IMR-90 (cell line): Measurements from ENCODE around the gene PQBP1. TPM values are rescaled to one million over a fixed set of nuclear protein-coding genes. Genes with fewer than 3 reads are reported as not detected.

ENCODE experiments used
- ATAC-seq: fragments of 200-7000 bp; cut with Tn5 transposase; 2 replicates; pipeline ENCODE4 v1.9.1; 2020; ENCODE audit warnings: low read depth, mild to moderate bottlenecking, moderate library complexity
- BruUV-seq: library from RNA; stranded (reverse); fragments of 400-500 nt; replicated peaks from 2 replicates; lab custom pipeline; 2021; lab: Mats Ljungman, UMichigan
- CTCF ChIA-PET: fragments of 300-600 bp; formaldehyde crosslinking; extraction: SDS; loops from one replicate; lab custom pipeline; 2021; ENCODE audit warnings: antibody characterized with exemption; lab: Yijun Ruan, JAX
- POLR2A ChIA-PET: fragments of 300-600 bp; sonication (Branson Sonifier 250); formaldehyde crosslinking; loops from one replicate; lab custom pipeline; 2022; ENCODE audit warnings: antibody characterized with exemption; ENCODE audit not compliant: unreplicated experiment; lab: Charles Lee
- DNase-seq: peaks from one replicate; pipeline ENCODE4 v3.0.0; 2013
- H2AFZ ChIP-seq: replicated peaks from 2 replicates; pipeline ENCODE3; 2013; ENCODE audit warnings: low read length, mild to moderate bottlenecking; ENCODE audit not compliant: poor library complexity
- H2AK5ac ChIP-seq: 2 replicates; pipeline ENCODE4 v1.6.1; 2013; ENCODE audit warnings: low read depth, low read length, inconsistent platforms
- H2AK9ac ChIP-seq: replicated peaks from 2 replicates; pipeline ENCODE3; 2013; ENCODE audit warnings: mild to moderate bottlenecking, low read depth, low read length, moderate library complexity; ENCODE audit not compliant: poor library complexity
- H2BK120ac ChIP-seq: 2 replicates; pipeline ENCODE4 v1.6.1; 2013; ENCODE audit warnings: low read depth, low read length, inconsistent platforms
- H2BK15ac ChIP-seq: 3 replicates; pipeline ENCODE4 v1.6.1; 2013; ENCODE audit warnings: low read depth, low read length, inconsistent platforms
- H2BK20ac ChIP-seq: 2 replicates; pipeline ENCODE4 v1.6.1; 2013; ENCODE audit warnings: low read depth, mild to moderate bottlenecking, inconsistent platforms, low read length, moderate library complexity
- H2BK5ac ChIP-seq: 2 replicates; pipeline ENCODE4 v1.6.1; 2013; ENCODE audit warnings: mild to moderate bottlenecking, low read depth, low read length, inconsistent platforms; ENCODE audit not compliant: poor library complexity, severe bottlenecking
- H3K14ac ChIP-seq: replicated peaks from 2 replicates; pipeline ENCODE4 v1.6.1; 2013; ENCODE audit warnings: low read depth, low read length, inconsistent platforms
- H3K18ac ChIP-seq: 2 replicates; pipeline ENCODE4 v1.6.1; 2013; ENCODE audit warnings: low read depth, low read length, control low read depth
- H3K23ac ChIP-seq: 2 replicates; pipeline ENCODE4 v1.6.1; 2013; ENCODE audit warnings: low read depth, low read length, inconsistent platforms
- H3K27ac ChIP-seq: 2 replicates; pipeline ENCODE4 v1.5.1; 2013; ENCODE audit warnings: mild to moderate bottlenecking, control low read depth, low read length; ENCODE audit not compliant: insufficient read depth
- H3K27me3 ChIP-seq: 2 replicates; pipeline ENCODE4 v1.6.1; 2013; ENCODE audit warnings: low read length; ENCODE audit not compliant: control insufficient read depth, insufficient read depth
- H3K36me3 ChIP-seq: 2 replicates; pipeline ENCODE4 v1.6.1; 2013; ENCODE audit warnings: low read length, mixed read lengths; ENCODE audit not compliant: control insufficient read depth, insufficient read depth
- H3K4ac ChIP-seq: 2 replicates; pipeline ENCODE4 v1.6.1; 2013; ENCODE audit warnings: low read depth, low read length, inconsistent platforms
- H3K4me1 ChIP-seq: 2 replicates; pipeline ENCODE4 v1.6.1; 2013; ENCODE audit warnings: low read length, mixed read lengths; ENCODE audit not compliant: control insufficient read depth, insufficient read depth
- H3K4me2 ChIP-seq: 2 replicates; pipeline ENCODE4 v1.6.1; 2013; ENCODE audit warnings: low read depth, mild to moderate bottlenecking, control low read depth, low read length, moderate library complexity
- H3K4me3 ChIP-seq: 2 replicates; pipeline ENCODE4 v1.5.1; 2013; ENCODE audit warnings: low read depth, mild to moderate bottlenecking, control low read depth, low read length, moderate library complexity; ENCODE audit not compliant: insufficient read depth
- H3K56ac ChIP-seq: 2 replicates; pipeline ENCODE4 v1.6.1; 2013; ENCODE audit warnings: low read length, inconsistent platforms; ENCODE audit not compliant: insufficient read depth; ENCODE audit errors: extremely low read depth
- H3K79me1 ChIP-seq, 2 experiments: 2 replicates each; pipeline ENCODE4 v1.6.1; 2013; ENCODE audit warnings: low read length in 2 of 2, inconsistent platforms in 1 of 2, low read depth in 1 of 2
- H3K9ac ChIP-seq: 2 replicates; pipeline ENCODE4 v1.6.1; 2013; ENCODE audit warnings: low read depth, low read length, control low read depth
- H3K9me1 ChIP-seq: 2 replicates; pipeline ENCODE4 v1.6.1; 2013; ENCODE audit warnings: low read length, inconsistent platforms; ENCODE audit not compliant: insufficient read depth
- H3K9me3 ChIP-seq: 2 replicates; pipeline ENCODE4 v1.6.1; 2013; ENCODE audit warnings: low read length; ENCODE audit not compliant: control insufficient read depth, insufficient read depth
- H4K20me1 ChIP-seq: 2 replicates; pipeline ENCODE4 v1.6.1; 2013; ENCODE audit warnings: low read length, inconsistent platforms; ENCODE audit not compliant: insufficient read depth
- H4K5ac ChIP-seq: 2 replicates; pipeline ENCODE4 v1.6.1; 2013; ENCODE audit warnings: mild to moderate bottlenecking, low read depth, low read length, control low read depth
- H4K8ac ChIP-seq, 2 experiments: 2 replicates each; pipeline ENCODE4 v1.6.1; 2013; ENCODE audit warnings: low read depth in 2 of 2, low read length in 2 of 2, control low read depth in 1 of 2, inconsistent platforms in 1 of 2
- H4K91ac ChIP-seq: 2 replicates; pipeline ENCODE4 v1.6.1; 2013; ENCODE audit warnings: low read depth, low read length, inconsistent platforms; ENCODE audit not compliant: insufficient read depth
- CEBPB ChIP-seq: IDR thresholded peaks from 2 replicates; pipeline ENCODE4 v1.6.1; 2012; ENCODE audit warnings: low read depth, low read length, improper control_type of control experiment
- MAZ ChIP-seq: IDR thresholded peaks from 2 replicates; pipeline ENCODE4 v1.6.1; 2012; ENCODE audit warnings: low read depth, mild to moderate bottlenecking, low read length, improper control_type of control experiment, moderate library complexity, borderline replicate concordance
- MXI1 ChIP-seq: IDR thresholded peaks from 2 replicates; pipeline ENCODE4 v1.6.1; 2012; ENCODE audit warnings: low read depth, mild to moderate bottlenecking, low read length, moderate library complexity, borderline replicate concordance
- POLR2A ChIP-seq: IDR thresholded peaks from 2 replicates; pipeline ENCODE4 v1.6.1; 2012; ENCODE audit warnings: mild to moderate bottlenecking, low read depth, low read length
- whole genome bisulfite sequencing, 2 experiments: methylation state at CpG; one replicate each; pipeline versions ENCODE4 v1.1.5 to v1.1.7; 2013; ENCODE audit warnings: missing lambda C conversion rate in 2 of 2; ENCODE audit not compliant: insufficient read length in 1 of 2; ENCODE audit errors: extremely low coverage in 2 of 2; 5-methylcytosine and 5-hydroxymethylcytosine counted together
- dilution Hi-C: fragments of 300-500 bp; cut with HindIII; formaldehyde crosslinking; loops from one replicate; pipeline ENCODE4 v1.14.3; 2018; ENCODE audit warnings: low sequenced_read_pairs; ENCODE audit not compliant: unreplicated experiment
- in situ Hi-C: fragments of 300-500 bp; cut with MboI; formaldehyde crosslinking; loops from 3 replicates; pipeline ENCODE4 v1.14.3; 2019; ENCODE audit warnings: low sequenced_read_pairs, inconsistent platforms, mixed read lengths
- intact Hi-C: fragments of 100-400 bp; cut with micrococcal nuclease; formaldehyde crosslinking; loops from 2 replicates; pipeline ENCODE4 v1.10.0; 2022
- polyA plus RNA-seq, 3 experiments: library from polyadenylated mRNA; depleted of rRNA; stranded (reverse); fragments of >200 nt; gene quantifications; 2 replicates each; pipeline ENCODE4 v1.2.3, GENCODE V29; 2012; ENCODE audit warnings: low replicate concordance in 1 of 3
- total RNA-seq: library from RNA; depleted of rRNA; stranded (reverse); fragments of >200 nt; gene quantifications from 2 replicates; pipeline ENCODE4 v1.2.3, GENCODE V29; 2012

PQBP1 gene
- total and polyA plus RNA-seq, 2 of the 4 experiments (the other 2 are of a cell fraction), result 96.4 to 120 TPM

GRCh38 chrX:48910926-48911411 is 13.2 kb downstream of the PQBP1 start (continued):
- TF ChIP-seq MAZ, result no peak

DNA sequence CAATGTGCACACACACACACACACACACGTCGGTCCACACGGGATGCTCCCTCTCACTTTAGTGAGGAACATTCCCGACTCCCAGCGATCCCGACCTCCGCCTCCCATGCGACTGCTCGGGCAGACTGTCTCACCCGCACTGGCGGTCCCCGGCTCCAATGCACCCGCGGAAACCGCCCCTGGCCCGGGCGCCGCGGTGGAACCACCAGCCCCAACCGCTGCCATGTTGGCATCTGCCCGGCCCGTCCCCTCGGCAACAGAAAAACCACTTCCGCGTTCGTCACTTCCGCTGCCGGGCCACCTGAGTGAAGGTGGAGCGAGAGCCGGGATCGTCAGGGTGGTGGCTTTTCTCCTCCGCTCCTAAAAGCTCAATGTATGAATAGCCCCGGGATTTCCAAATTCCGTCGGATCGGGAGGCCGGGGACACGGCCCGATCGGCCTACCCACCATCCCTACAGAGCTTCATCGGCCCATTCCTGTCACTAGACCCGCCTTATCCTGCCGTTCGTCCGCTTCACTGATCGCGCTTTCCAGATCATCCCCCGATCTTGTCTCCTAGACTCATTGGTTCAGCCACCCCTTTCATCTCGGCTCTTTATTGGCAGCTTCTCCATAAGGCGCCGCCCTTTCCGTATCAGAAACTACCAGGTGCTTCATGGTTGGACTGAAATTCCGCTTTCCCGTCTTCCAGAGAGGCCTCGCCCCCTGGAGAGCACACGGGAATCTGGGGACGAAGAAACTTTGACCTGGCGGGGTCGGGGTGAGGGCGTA is 13.9 kb downstream of the PQBP1 start, which contains the start of gene SLC35A2:
SLC35A2 (minus strand) TSS at position 235 of the 771 bp plus-strand sequence; CDS start at position 225, 10 bp downstream.
- peak; percentile 87 for ATAC-seq
- ChIA-PET POLR2A (interaction anchor here (0.5 kb wide), 1 partner anchor 14 kb away, joined by 3 read pairs; the partner anchor contains the start of genes PQBP1 and TIMM17B), CTCF (no interaction called here)
- Histone ChIP-seq H3K79me1 (peaks cover 13 to 26% of the 10 kb centered on the region in 2 experiments), H3K18ac (peak within 1 kb of the TSS; percentile 34), H3K27ac (peak within 1 kb of the TSS; percentile 81), H3K4me1 (peaks cover 3% of the 10 kb centered on the region; the same call in 1 of the 2 replicates), H4K5ac (peak within 1 kb of the TSS; percentile 92), H3K9ac (peak within 1 kb of the TSS; percentile 94), H3K23ac (peak within 1 kb of the TSS; percentile 99), H3K9me1 (peaks cover 3% of the 10 kb centered on the region; the same call in 1 of the 2 replicates), H2AK5ac (peak within 1 kb of the TSS; percentile 96; the same call in 1 of the 2 replicates), H2BK20ac (no peak within 1 kb of the TSS), H3K9me3 (no peaks in the 10 kb centered on the region), H3K36me3 (peaks cover 6% of the 10 kb centered on the region; the same call in 1 of the 2 replicates), H4K91ac (peak within 1 kb of the TSS; percentile 85), H3K56ac (peak within 1 kb of the TSS; percentile 64), H3K4me3 (peak within 1 kb of the TSS; percentile 98), H3K4me2 (peak within 1 kb of the TSS; percentile 95), H4K8ac (peak within 1 kb of the TSS; percentile 92), H4K20me1 (no peaks in the 10 kb centered on the region), H2BK15ac (0 out of 3 replicates have a peak within 1 kb of the TSS, but pooled peaks have one; percentile 11), H2BK120ac (peak within 1 kb of the TSS; percentile 42; the same call in 1 of the 2 replicates), H2AK9ac (peak within 1 kb of the TSS; percentile 97), H3K4ac (peak within 1 kb of the TSS; percentile 88), H2AFZ (peak within 1 kb of the TSS; percentile 92), H3K27me3 (no peaks in the 10 kb centered on the region), H2BK5ac (peak within 1 kb of the TSS; percentile 78), H3K14ac (peak within 1 kb of the TSS; percentile 96)
- peak; percentile 64 for DNase-seq
- intact Hi-C loops (no loop called here), dilution Hi-C loops (no loop called here), in situ Hi-C loops (no loop called here)
- TF ChIP-seq POLR2A (peak; percentile 81; the same call in 1 of the 2 replicates), CEBPB (no peak), MXI1 (peak; percentile 53; the same call in 1 of the 2 replicates)
- no TSS peak for BruUV-seq
- WGBS, 2 experiments, result 35% methylated on average over 25 of the region's 60 CpGs; no CpG with 5 or more reads in 1 of the 2 experiments
